Measurements from ENCODE around the gene KCTD3. TPM values are rescaled to one million over a fixed set of nuclear protein-coding genes. Genes with fewer than 3 reads are reported as not detected.

The KCTD3 gene
- total RNA-seq, 1 donor from 2014 or later = 53.7 TPM

DNA sequence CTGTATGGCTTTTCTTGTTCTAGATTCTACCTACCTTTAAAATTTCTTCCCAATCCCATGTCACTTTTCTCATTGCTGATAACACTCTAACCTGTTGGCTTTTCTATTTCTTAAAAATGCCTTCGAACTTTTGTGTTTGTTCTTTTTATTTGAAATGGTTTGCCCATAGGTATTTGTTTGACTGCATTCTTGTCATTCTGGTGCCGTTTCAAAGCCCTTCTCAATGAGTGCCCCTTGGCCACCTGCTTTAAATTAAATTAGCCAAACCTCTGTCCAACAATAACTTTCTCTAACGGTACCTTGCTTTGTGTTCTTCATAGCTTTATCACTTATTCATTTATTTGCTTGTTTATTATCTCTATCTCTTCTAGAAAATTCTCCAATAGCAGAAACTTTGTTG is 38.9 kb downstream of the KCTD3 start:
- TF ChIP-seq, protein P1, sequence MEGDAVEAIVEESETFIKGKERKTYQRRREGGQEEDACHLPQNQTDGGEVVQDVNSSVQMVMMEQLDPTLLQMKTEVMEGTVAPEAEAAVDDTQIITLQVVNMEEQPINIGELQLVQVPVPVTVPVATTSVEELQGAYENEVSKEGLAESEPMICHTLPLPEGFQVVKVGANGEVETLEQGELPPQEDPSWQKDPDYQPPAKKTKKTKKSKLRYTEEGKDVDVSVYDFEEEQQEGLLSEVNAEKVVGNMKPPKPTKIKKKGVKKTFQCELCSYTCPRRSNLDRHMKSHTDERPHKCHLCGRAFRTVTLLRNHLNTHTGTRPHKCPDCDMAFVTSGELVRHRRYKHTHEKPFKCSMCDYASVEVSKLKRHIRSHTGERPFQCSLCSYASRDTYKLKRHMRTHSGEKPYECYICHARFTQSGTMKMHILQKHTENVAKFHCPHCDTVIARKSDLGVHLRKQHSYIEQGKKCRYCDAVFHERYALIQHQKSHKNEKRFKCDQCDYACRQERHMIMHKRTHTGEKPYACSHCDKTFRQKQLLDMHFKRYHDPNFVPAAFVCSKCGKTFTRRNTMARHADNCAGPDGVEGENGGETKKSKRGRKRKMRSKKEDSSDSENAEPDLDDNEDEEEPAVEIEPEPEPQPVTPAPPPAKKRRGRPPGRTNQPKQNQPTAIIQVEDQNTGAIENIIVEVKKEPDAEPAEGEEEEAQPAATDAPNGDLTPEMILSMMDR (conservative IDR thresholded peaks at IDR 0.05) = no peak
- Mint-ChIP-seq H3K27me3 (no peaks in the 10 kb centered on the region), H3K4me1 (ENCODE audit: unreplicated experiment) (peaks cover 7% of the 10 kb centered on the region), H3K4me3 (peak overlapping the region; percentile 27), H3K9me3 (no peaks in the 10 kb centered on the region), H3K36me3 (peaks cover 32% of the 10 kb centered on the region), H3K27ac (peak overlapping the region; percentile 25)
- no peak for DNase-seq (ENCODE audit: extremely low spot score, unreplicated experiment)

DNA sequence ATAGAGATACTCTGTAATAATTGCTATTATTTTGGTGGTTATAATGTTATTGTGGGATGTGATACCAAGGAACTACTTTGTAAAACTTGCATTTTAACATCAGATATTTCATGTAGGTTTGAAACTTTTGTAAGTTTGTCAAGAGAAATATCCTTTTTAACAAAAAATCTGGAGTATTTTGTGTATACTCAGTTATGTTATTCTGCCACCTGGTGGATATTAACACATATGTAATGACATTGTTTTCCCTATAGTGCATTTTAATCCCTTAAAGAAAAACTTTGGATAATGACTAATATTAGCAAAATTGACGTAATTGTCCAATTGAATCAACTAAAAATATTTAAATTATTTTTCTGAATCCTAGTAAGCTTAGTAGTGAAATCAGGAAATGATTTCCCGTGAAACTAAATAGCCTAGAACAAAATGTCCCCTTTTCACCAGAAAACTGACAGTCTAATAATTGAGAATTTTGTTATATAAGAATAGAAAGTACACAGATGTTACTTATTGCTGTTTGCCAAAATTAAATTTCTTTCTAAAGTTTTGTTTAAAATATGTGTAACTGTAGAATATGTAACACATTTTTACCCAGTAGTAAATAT is 39.6 kb downstream of the KCTD3 start:
- H3K27ac Mint-ChIP-seq = no peak overlapping the region
- TF ChIP-seq, protein P1 (conservative IDR thresholded peaks at IDR 0.05) = peak; percentile 77
- no peak for DNase-seq (ENCODE audit: extremely low spot score, unreplicated experiment)

GRCh38 chr1:215607412-215607811 is 40.3 kb downstream of the KCTD3 start:
- no peaks in the 10 kb centered on the region for H3K9me3 Mint-ChIP-seq

More for the DNA sequence above, 39.6 kb downstream of the KCTD3 start:
- H3K36me3 Mint-ChIP-seq = peaks cover 32% of the 10 kb centered on the region
- H3K27me3 Mint-ChIP-seq = no peaks in the 10 kb centered on the region
- no peaks in the 10 kb centered on the region for H3K9me3 Mint-ChIP-seq
- peak overlapping the region; percentile 27 for H3K4me3 Mint-ChIP-seq
- H3K4me1 Mint-ChIP-seq (ENCODE audit: unreplicated experiment) = peaks cover 7% of the 10 kb centered on the region

GRCh38 chr1:215608646-215609045 is 41.5 kb downstream of the KCTD3 start:
- no peak for DNase-seq (ENCODE audit: extremely low spot score, unreplicated experiment)
- TF ChIP-seq, protein P1 (conservative IDR thresholded peaks at IDR 0.05) = no peak
- Mint-ChIP-seq H3K36me3 (peaks cover 41% of the 10 kb centered on the region), H3K27me3 (no peaks in the 10 kb centered on the region), H3K4me1 (ENCODE audit: unreplicated experiment) (peaks cover 7% of the 10 kb centered on the region), H3K9me3 (no peaks in the 10 kb centered on the region), H3K4me3 (peak overlapping the region; percentile 15), H3K27ac (peak overlapping the region; percentile 30)

More at GRCh38 chr1:215607412-215607811, 40.3 kb downstream of the KCTD3 start:
- DNase-seq (ENCODE audit: extremely low spot score, unreplicated experiment) = no peak
- Mint-ChIP-seq H3K27ac (no peak overlapping the region), H3K4me1 (ENCODE audit: unreplicated experiment) (peaks cover 7% of the 10 kb centered on the region), H3K4me3 (no peak overlapping the region), H3K27me3 (no peaks in the 10 kb centered on the region), H3K36me3 (peaks cover 35% of the 10 kb centered on the region)
- TF ChIP-seq, protein P1 (conservative IDR thresholded peaks at IDR 0.05) = no peak

- TF ChIP-seq, protein P1 (conservative IDR thresholded peaks at IDR 0.05) = no peak
- H3K36me3 Mint-ChIP-seq = peaks cover 42% of the 10 kb centered on the region
- DNase-seq (ENCODE audit: extremely low spot score, unreplicated experiment) = no peak
- H3K4me1 Mint-ChIP-seq (ENCODE audit: unreplicated experiment) = no peaks in the 10 kb centered on the region
- no peaks in the 10 kb centered on the region for H3K27me3 Mint-ChIP-seq
- no peak overlapping the region for H3K4me3 Mint-ChIP-seq
- H3K9me3 Mint-ChIP-seq = no peaks in the 10 kb centered on the region
- no peak overlapping the region for H3K27ac Mint-ChIP-seq
Measured at GRCh38 chr1:215612391-215612790, 45.3 kb downstream of the KCTD3 start.

Data from type B pancreatic cell (in vitro differentiated cells).